Neuronal stem cell (in vitro differentiated cells): ENCODE data around the gene DDTL.
"Not testable (repeated sequence)": the region's sequence is repeated elsewhere in the genome, so short reads cannot be mapped to it uniquely, and the experiment has no call there.

ENCODE experiments used
- DNase-seq: peaks from one replicate; pipeline ENCODE4 v3.0.0-alpha.2; 2013; ENCODE audit warnings: low spot score
- H2AFZ ChIP-seq: one replicate; pipeline ENCODE4 v1.6.1; 2013; ENCODE audit warnings: mild to moderate bottlenecking, low read length, inconsistent platforms
- H2AK5ac ChIP-seq: 2 replicates; pipeline ENCODE4 v1.6.1; 2013; ENCODE audit warnings: low read depth, mild to moderate bottlenecking, inconsistent platforms, low read length, moderate library complexity, mixed read lengths
- H2BK120ac ChIP-seq: 2 replicates; pipeline ENCODE4 v1.6.1; 2013; ENCODE audit warnings: low read depth, mild to moderate bottlenecking, inconsistent platforms, low read length, moderate library complexity, mixed read lengths
- H2BK12ac ChIP-seq: one replicate; pipeline ENCODE4 v1.6.1; 2013; ENCODE audit warnings: low read length, inconsistent platforms
- H2BK15ac ChIP-seq: 2 replicates; pipeline ENCODE4 v1.6.1; 2013; ENCODE audit warnings: mild to moderate bottlenecking, low read length, inconsistent platforms, mixed read lengths
- H2BK5ac ChIP-seq: one replicate; pipeline ENCODE4 v1.6.1; 2013; ENCODE audit warnings: inconsistent platforms, mild to moderate bottlenecking, low read length, moderate library complexity
- H3K14ac ChIP-seq: one replicate; pipeline ENCODE4 v1.6.1; 2013; ENCODE audit warnings: low read length, inconsistent platforms
- H3K18ac ChIP-seq: 2 replicates; pipeline ENCODE4 v1.6.1; 2013; ENCODE audit warnings: low read length, inconsistent platforms
- H3K23ac ChIP-seq: 2 replicates; pipeline ENCODE4 v1.6.1; 2013; ENCODE audit warnings: low read depth, mild to moderate bottlenecking, mixed read lengths, low read length, inconsistent platforms; ENCODE audit not compliant: poor library complexity
- H3K27ac ChIP-seq: replicated peaks from 3 replicates; pipeline ENCODE4 v1.5.1; 2013; ENCODE audit warnings: low read length, inconsistent platforms
- H3K27me3 ChIP-seq, 3 experiments: 2 replicates each; pipeline ENCODE4 v1.6.1; 2013; ENCODE audit warnings: low read length in 3 of 3, mild to moderate bottlenecking in 2 of 3, inconsistent platforms in 1 of 3, low read depth in 1 of 3, mixed read lengths in 1 of 3, moderate library complexity in 1 of 3; ENCODE audit not compliant: control insufficient read depth in 3 of 3, insufficient read depth in 3 of 3
- H3K36me3 ChIP-seq, 2 donors: replicated peaks in 1 of 2; 2 replicates each; pipeline ENCODE4 v1.6.1; 2013; ENCODE audit warnings: low read length in 2 of 2; ENCODE audit not compliant: control insufficient read depth in 2 of 2, insufficient read depth in 2 of 2
- H3K4ac ChIP-seq: 2 replicates; pipeline ENCODE4 v1.6.1; 2013; ENCODE audit warnings: inconsistent platforms, mild to moderate bottlenecking, low read length, moderate library complexity
- H3K4me1 ChIP-seq, 2 donors: 1 replicate in 1 of 2; 2 replicates in 1 of 2; pipeline ENCODE4 v1.6.1; 2013; ENCODE audit warnings: low read length in 2 of 2, low read depth in 1 of 2; ENCODE audit not compliant: control insufficient read depth in 2 of 2, insufficient read depth in 1 of 2
- H3K4me2 ChIP-seq: one replicate; pipeline ENCODE4 v1.6.1; 2013; ENCODE audit warnings: mild to moderate bottlenecking, low read length, inconsistent platforms; ENCODE audit not compliant: insufficient read depth, poor library complexity, severe bottlenecking
- H3K4me3 ChIP-seq, 2 donors: 2 replicates each; pipeline ENCODE4 v1.5.1; 2013; ENCODE audit warnings: low read length in 2 of 2, mild to moderate bottlenecking in 2 of 2, inconsistent platforms in 1 of 2, moderate library complexity in 1 of 2
- H3K79me1 ChIP-seq: one replicate; pipeline ENCODE4 v1.6.1; 2013; ENCODE audit warnings: low read depth, mild to moderate bottlenecking, inconsistent platforms, low read length, moderate library complexity
- H3K9ac ChIP-seq: one replicate; pipeline ENCODE4 v1.6.1; 2013; ENCODE audit warnings: mild to moderate bottlenecking, low read depth, low read length, inconsistent platforms; ENCODE audit not compliant: poor library complexity
- H3K9me3 ChIP-seq, 2 donors: replicated peaks in 1 of 2; 2 replicates each; pipeline versions ENCODE3 to v1.6.1; 2013; ENCODE audit warnings: low read length in 2 of 2, mild to moderate bottlenecking in 2 of 2, inconsistent platforms in 1 of 2, low read depth in 1 of 2, mixed read lengths in 1 of 2, moderate library complexity in 1 of 2; ENCODE audit not compliant: control insufficient read depth in 2 of 2, insufficient read depth in 1 of 2
- H4K8ac ChIP-seq: one replicate; pipeline ENCODE4 v1.6.1; 2013; ENCODE audit warnings: low read depth, mild to moderate bottlenecking, inconsistent platforms, low read length, moderate library complexity
- H4K91ac ChIP-seq: one replicate; pipeline ENCODE4 v1.6.1; 2013; ENCODE audit warnings: low read length, low read depth, mild to moderate bottlenecking, inconsistent platforms; ENCODE audit not compliant: poor library complexity
- WGBS, 2 donors: extraction: QIAGEN DNeasy Blood & Tissue Kit; methylation state at CpG; one replicate each; pipeline ENCODE4 v1.1.7; 2013; ENCODE audit warnings: missing lambda C conversion rate in 2 of 2, mixed read lengths in 1 of 2; ENCODE audit not compliant: insufficient read length in 2 of 2, insufficient replicate concordance in 1 of 2; ENCODE audit errors: extremely low coverage in 2 of 2; 5-methylcytosine and 5-hydroxymethylcytosine counted together

The DDTL gene

GRCh38 chr22:23952794-23953405 lies 13.8 kb upstream of the DDTL start:
- not testable (repeated sequence) for H3K23ac ChIP-seq, H3K14ac ChIP-seq, H3K9ac ChIP-seq, H4K91ac ChIP-seq, H3K79me1 ChIP-seq, H2AK5ac ChIP-seq, H3K18ac ChIP-seq, H3K4me3 ChIP-seq, H2BK12ac ChIP-seq, H2BK120ac ChIP-seq, H3K27me3 ChIP-seq, H4K8ac ChIP-seq, H3K27ac ChIP-seq, H3K4ac ChIP-seq, H2BK5ac ChIP-seq, H2AFZ ChIP-seq, H2BK15ac ChIP-seq, H3K9me3 ChIP-seq, DNase-seq, H3K36me3 ChIP-seq, H3K4me1 ChIP-seq, H3K4me2 ChIP-seq
- WGBS, 2 donors = no CpG with 5 or more reads among the region's 11 CpGs

DNA sequence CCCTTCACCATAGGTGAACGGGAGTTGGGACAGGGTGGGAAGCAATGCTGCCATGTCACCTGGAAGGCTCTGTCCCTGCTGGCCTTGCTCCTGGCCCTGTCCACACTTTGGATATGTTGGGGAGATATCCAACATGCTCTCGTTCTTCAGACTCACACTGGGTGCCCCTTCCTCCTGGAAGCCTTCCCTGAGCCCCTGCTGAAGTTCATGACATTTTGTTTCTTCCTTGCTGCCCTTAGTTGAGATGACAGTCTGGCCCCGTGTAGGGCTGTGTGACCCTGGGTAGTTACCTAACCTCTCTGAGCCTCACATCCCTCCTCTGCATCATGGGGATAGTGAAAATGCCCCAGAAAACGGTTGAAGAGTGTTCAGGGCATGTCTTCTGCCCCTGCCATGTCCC lies 13.2 kb upstream of the DDTL start:
- not testable (repeated sequence) for H3K9me3 ChIP-seq, H3K23ac ChIP-seq, H3K27ac ChIP-seq, H3K18ac ChIP-seq, H3K4me3 ChIP-seq, H3K27me3 ChIP-seq, H3K4ac ChIP-seq, H3K79me1 ChIP-seq, H2BK5ac ChIP-seq, H2AK5ac ChIP-seq, H2BK120ac ChIP-seq, H4K8ac ChIP-seq, DNase-seq, H3K14ac ChIP-seq, H2BK15ac ChIP-seq, H3K4me1 ChIP-seq, H3K4me2 ChIP-seq, H3K36me3 ChIP-seq, H2BK12ac ChIP-seq, H2AFZ ChIP-seq, H4K91ac ChIP-seq
- no CpG with 5 or more reads among the region's 4 CpGs for WGBS, 2 donors
- H3K9ac ChIP-seq = peak overlapping the region; percentile 63

- H3K4me1 ChIP-seq, H3K36me3 ChIP-seq, H3K14ac ChIP-seq, H3K9me3 ChIP-seq, H2BK12ac ChIP-seq, H2BK15ac ChIP-seq, H3K4me3 ChIP-seq, DNase-seq, H3K79me1 ChIP-seq, H2BK120ac ChIP-seq, H3K27ac ChIP-seq, H3K9ac ChIP-seq, H4K8ac ChIP-seq, H2AK5ac ChIP-seq, H3K27me3 ChIP-seq, H2AFZ ChIP-seq, H3K18ac ChIP-seq, H3K4ac ChIP-seq, H3K23ac ChIP-seq, H4K91ac ChIP-seq, H3K4me2 ChIP-seq, H2BK5ac ChIP-seq: not testable (repeated sequence)
- 100% methylated on average over 2 of the region's 8 CpGs; no CpG with 5 or more reads in 1 of the 2 donors for WGBS, 2 donors
Observed at GRCh38 chr22:23954193-23954990, 12.3 kb upstream of the DDTL start.

GRCh38 chr22:23954991-23955305 lies 11.7 kb upstream of the DDTL start:
- H2BK120ac ChIP-seq, H3K9me3 ChIP-seq, H3K4me2 ChIP-seq, H3K14ac ChIP-seq, H3K4me3 ChIP-seq, H3K36me3 ChIP-seq, H2BK5ac ChIP-seq, DNase-seq, H3K79me1 ChIP-seq, H3K9ac ChIP-seq, H3K27me3 ChIP-seq, H3K27ac ChIP-seq, H2BK12ac ChIP-seq, H3K4ac ChIP-seq, H2AK5ac ChIP-seq, H2BK15ac ChIP-seq, H3K4me1 ChIP-seq, H4K91ac ChIP-seq, H3K23ac ChIP-seq, H2AFZ ChIP-seq, H3K18ac ChIP-seq, H4K8ac ChIP-seq: not testable (repeated sequence)
- no CpG with 5 or more reads among the region's 6 CpGs for WGBS, 2 donors
